Measurements from ENCODE around the gene CACNA1C. TPM values are rescaled to one million over a fixed set of nuclear protein-coding genes. Genes with fewer than 3 reads are reported as not detected.

The CACNA1C gene
- total RNA-seq, 8 experiments from 2014 or later, result 0.97 to 36.4 (median 5.1) TPM

DNA sequence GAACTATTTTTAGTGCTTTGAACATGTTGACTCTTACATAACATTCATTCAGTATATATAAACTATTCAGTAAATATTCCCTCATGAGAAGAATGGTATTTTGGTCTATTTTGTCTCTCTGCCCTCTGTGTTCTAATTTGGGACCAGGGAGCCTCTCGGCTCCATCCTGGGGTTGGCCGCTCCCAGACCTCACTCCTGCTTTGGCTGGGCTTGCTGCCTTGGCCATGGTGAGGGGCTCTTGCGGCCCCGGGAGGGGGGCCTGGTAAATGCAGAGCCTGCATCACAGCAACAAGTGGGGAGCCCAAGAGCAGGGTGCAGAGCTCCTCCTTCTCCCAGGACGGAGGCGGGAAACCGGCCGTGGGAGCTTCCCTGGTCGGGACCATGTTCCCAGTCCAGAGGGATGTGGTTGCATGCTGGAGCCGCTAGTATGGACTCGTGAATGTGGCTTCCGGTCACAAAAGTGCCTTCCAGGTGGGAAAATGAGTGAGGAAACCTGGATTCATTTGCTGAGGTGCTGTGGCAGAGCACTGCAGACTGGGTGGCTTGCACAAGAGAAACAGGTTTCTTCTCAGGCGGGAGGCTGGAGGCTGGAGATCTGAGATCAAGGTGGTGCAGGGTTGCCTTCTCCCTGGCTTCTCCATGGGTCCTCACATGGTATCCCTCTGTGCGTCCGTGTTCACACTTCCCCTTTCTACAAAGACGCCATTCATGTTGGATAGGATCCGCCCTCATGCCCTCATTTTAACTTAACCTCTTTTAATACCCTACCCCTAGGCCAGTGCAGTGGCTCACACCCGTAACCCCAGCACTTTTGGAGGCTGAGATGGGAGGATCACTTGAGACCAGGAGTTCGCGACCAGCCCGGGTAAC lies 250.2 kb downstream of the CACNA1C start:
- Histone ChIP-seq H3K4me1 (replicated peaks in 1 of 2) (no peaks in the 10 kb centered on the region), H3K27ac (no peak overlapping the region)
- no peak for ATAC-seq (replicated peaks in 6 of 8)

GRCh38 chr12:2304223-2304622 lies 251.4 kb downstream of the CACNA1C start:
- H3K27ac ChIP-seq, result no peak overlapping the region
- 27 to 100% (median 84%) methylated on average over 2 to 6 of the region's 12 CpGs; no CpG with 5 or more reads in 4 of the 10 experiments for WGBS, 10 experiments
- no peak for ATAC-seq (replicated peaks in 6 of 8)
- no peak overlapping the region for H3K4me3 ChIP-seq
- no peaks in the 10 kb centered on the region for H3K4me1 ChIP-seq (replicated peaks in 1 of 2)
- in situ Hi-C loops (cut with MboI; ENCODE audit: low pct_unique_long_range_greater_than_20kb in 2 of 9, low sequenced_read_pairs in 9 of 9, unreplicated experiment in 9 of 9), result no loop called here

More for the DNA sequence above, 250.2 kb downstream of the CACNA1C start:
- WGBS, 10 experiments, result 58 to 100% (median 86%) methylated on average over 2 to 10 of the region's 21 CpGs; no CpG with 5 or more reads in 3 of the 10 experiments
- in situ Hi-C loops (cut with MboI; ENCODE audit: low pct_unique_long_range_greater_than_20kb in 2 of 9, low sequenced_read_pairs in 9 of 9, unreplicated experiment in 9 of 9), result no loop called here
- H3K4me3 ChIP-seq, result no peak overlapping the region

DNA sequence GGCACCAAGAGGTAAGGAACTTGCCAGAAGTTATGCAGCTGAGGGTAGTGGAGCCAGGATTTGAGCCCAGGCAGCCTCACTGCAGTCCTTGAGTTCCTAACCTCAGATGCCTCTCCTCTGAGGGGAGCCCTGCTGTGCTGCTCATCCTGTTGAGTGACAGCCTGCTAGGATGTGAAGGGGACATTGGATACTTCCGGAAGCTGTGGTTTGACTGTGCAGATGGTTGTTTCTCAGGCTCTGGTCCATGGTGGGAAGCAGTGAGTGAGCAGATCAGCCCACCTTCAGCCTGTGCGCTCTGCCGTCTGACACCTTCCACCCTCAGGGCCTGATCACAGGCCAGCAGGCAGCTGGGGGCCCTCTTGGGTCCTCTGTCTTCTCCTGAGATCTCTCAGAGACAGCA lies 253.2 kb downstream of the CACNA1C start:
- ATAC-seq (replicated peaks in 6 of 8), result no peak
- 50 to 80% (median 73%) methylated on average over 1 to 3 of the region's 3 CpGs; no CpG with 5 or more reads in 6 of the 10 experiments for WGBS, 10 experiments
- no peak overlapping the region for H3K27ac ChIP-seq
- H3K4me1 ChIP-seq (replicated peaks in 1 of 2), result no peaks in the 10 kb centered on the region
- in situ Hi-C loops (cut with MboI; ENCODE audit: low pct_unique_long_range_greater_than_20kb in 2 of 9, low sequenced_read_pairs in 9 of 9, unreplicated experiment in 9 of 9), result no loop called here
- H3K4me3 ChIP-seq, result no peak overlapping the region

- WGBS, 10 experiments, result 20 to 94% (median 58%) methylated on average over 1 to 4 of the region's 4 CpGs; no CpG with 5 or more reads in 1 of the 10 experiments
- Histone ChIP-seq H3K27ac (no peak overlapping the region), H3K4me3 (no peak overlapping the region), H3K4me1 (replicated peaks in 1 of 2) (no peaks in the 10 kb centered on the region)
- no peak for ATAC-seq (replicated peaks in 6 of 8)
- in situ Hi-C loops (cut with MboI; ENCODE audit: low pct_unique_long_range_greater_than_20kb in 2 of 9, low sequenced_read_pairs in 9 of 9, unreplicated experiment in 9 of 9), result no loop called here
Observed at GRCh38 chr12:2306735-2307134, 253.9 kb downstream of the CACNA1C start.

DNA sequence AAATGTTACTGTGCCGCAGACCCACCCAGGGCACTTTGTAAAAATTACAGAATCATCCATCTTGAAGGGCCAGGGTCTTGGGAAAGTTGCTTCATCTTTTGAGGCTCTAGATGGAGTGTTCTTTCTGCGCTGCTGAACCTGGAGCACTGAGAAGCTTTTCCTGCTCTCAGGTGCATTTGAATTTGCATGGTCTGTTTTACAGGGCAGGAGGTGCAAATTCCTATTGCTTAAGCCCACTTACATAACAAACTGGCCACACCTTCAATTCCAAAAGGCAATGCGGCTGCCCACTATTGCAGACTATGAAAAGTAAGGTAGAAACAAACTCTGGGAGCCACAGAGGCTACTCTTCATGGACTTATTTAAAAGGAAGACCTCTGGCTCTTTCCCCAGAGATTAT lies 254.8 kb downstream of the CACNA1C start:
- peak in 1 of 8 experiments; percentile 16 for ATAC-seq (replicated peaks in 6 of 8)
- 60 to 100% (median 93%) methylated on average over 1 to 3 of the region's 3 CpGs; no CpG with 5 or more reads in 2 of the 10 experiments for WGBS, 10 experiments
- in situ Hi-C loops (cut with MboI; ENCODE audit: low pct_unique_long_range_greater_than_20kb in 2 of 9, low sequenced_read_pairs in 9 of 9, unreplicated experiment in 9 of 9), result no loop called here
- H3K4me1 ChIP-seq (replicated peaks in 1 of 2), result no peaks in the 10 kb centered on the region
- no peak overlapping the region for H3K27ac ChIP-seq
- H3K4me3 ChIP-seq, result no peak overlapping the region

GRCh38 chr12:2309647-2310046 lies 256.9 kb downstream of the CACNA1C start:
- in situ Hi-C loops (cut with MboI; ENCODE audit: low pct_unique_long_range_greater_than_20kb in 2 of 9, low sequenced_read_pairs in 9 of 9, unreplicated experiment in 9 of 9), result no loop called here
- Histone ChIP-seq H3K4me1 (replicated peaks in 1 of 2) (peaks cover 0 to 6% of the 10 kb centered on the region in 2 donors), H3K4me3 (no peak overlapping the region), H3K27ac (no peak overlapping the region)
- no peak for ATAC-seq (replicated peaks in 6 of 8)
- 70 to 100% (median 88%) methylated on average over 1 to 5 of the region's 5 CpGs; no CpG with 5 or more reads in 2 of the 10 experiments for WGBS, 10 experiments

DNA sequence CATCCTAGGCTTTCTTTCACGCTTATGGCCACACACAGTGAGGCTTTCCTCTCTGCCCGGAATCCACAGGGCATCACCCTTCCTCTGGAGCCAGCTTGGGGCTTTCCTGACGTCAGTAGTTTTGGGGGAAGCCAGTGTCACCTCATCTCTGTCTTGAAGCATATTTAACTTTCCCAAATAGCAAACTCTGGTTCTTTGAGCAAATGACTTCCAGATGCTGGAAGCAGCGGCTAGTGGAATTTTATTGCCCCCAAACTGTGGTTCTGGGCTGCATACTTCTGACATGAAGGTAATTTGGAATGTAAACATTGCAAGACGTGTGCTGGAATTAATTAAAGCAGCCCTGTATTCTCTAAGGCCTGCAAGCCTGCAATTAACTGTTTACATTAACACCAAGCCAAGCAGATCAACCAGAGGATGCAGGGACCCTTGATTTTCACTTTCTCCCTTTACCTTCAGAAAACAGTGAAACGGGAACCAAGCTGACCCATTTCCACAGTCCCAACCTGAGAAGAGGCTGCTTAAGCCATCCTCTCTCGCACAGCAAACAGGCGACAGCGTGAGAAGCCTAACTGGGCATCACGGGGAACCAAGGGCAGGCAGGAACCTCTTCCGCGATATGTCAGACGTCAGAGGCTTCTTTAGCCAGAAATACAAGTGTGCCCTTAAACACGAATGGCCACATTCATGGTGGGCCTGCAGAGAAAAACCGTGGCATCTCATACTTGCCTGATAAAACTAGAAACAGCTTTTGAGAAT lies 258.4 kb downstream of the CACNA1C start:
- Histone ChIP-seq H3K27ac (no peak overlapping the region), H3K4me3 (no peak overlapping the region), H3K4me1 (replicated peaks in 1 of 2) (peaks cover 0 to 6% of the 10 kb centered on the region in 2 donors)
- ATAC-seq (replicated peaks in 6 of 8), result peak in 4 of 8 experiments; percentile 19 to 79 (median 48)
- WGBS, 10 experiments, result 7 to 78% (median 60%) methylated on average over 2 to 14 of the region's 15 CpGs; no CpG with 5 or more reads in 1 of the 10 experiments
- in situ Hi-C loops (cut with MboI; ENCODE audit: low pct_unique_long_range_greater_than_20kb in 2 of 9, low sequenced_read_pairs in 9 of 9, unreplicated experiment in 9 of 9), result no loop called here

GRCh38 chr12:2312175-2312574 lies 259.4 kb downstream of the CACNA1C start:
- H3K27ac ChIP-seq, result no peak overlapping the region
- 64 to 92% (median 80%) methylated on average over 1 to 7 of the region's 7 CpGs; no CpG with 5 or more reads in 5 of the 10 experiments for WGBS, 10 experiments
- H3K4me3 ChIP-seq, result no peak overlapping the region
- peaks cover 0 to 6% of the 10 kb centered on the region in 2 donors for H3K4me1 ChIP-seq (replicated peaks in 1 of 2)
- peak in 2 of 8 experiments; percentile 34 to 55 for ATAC-seq (replicated peaks in 6 of 8)
- in situ Hi-C loops (cut with MboI; ENCODE audit: low pct_unique_long_range_greater_than_20kb in 2 of 9, low sequenced_read_pairs in 9 of 9, unreplicated experiment in 9 of 9), result no loop called here

GRCh38 chr12:2312770-2313169 lies 260.0 kb downstream of the CACNA1C start:
- H3K4me3 ChIP-seq, result no peak overlapping the region
- peaks cover 0 to 6% of the 10 kb centered on the region in 2 donors for H3K4me1 ChIP-seq (replicated peaks in 1 of 2)
- WGBS, 10 experiments, result 83 to 100% (median 94%) methylated on average over 1 of the region's 1 CpG; no CpG with 5 or more reads in 6 of the 10 experiments
- in situ Hi-C loops (cut with MboI; ENCODE audit: low pct_unique_long_range_greater_than_20kb in 2 of 9, low sequenced_read_pairs in 9 of 9, unreplicated experiment in 9 of 9), result no loop called here
- no peak overlapping the region for H3K27ac ChIP-seq
- peak in 2 of 8 experiments; percentile 52 to 62 for ATAC-seq (replicated peaks in 6 of 8)

DNA sequence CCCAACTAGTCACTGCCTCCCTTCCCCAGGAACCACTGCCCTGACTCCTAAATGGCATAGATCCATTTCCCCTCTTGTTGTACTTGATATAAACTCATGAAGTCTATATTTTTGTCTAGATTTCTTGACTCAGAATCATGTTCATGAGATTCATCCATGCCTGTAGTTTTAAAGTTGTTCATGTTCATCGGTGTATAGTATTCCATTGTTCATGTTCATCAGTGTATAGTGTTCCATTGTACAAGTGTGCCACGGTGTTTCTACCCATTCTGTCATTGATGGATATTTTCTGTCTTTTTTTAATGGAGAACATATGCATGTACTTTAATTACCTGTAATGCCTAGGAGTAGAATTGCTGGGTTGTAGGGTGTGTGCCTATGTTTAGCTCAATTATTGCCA lies 261.7 kb downstream of the CACNA1C start:
- ATAC-seq (replicated peaks in 6 of 8), result no peak
- H3K27ac ChIP-seq, result no peak overlapping the region
- WGBS, 10 experiments, result 64 to 100% (median 93%) methylated on average over 1 to 2 of the region's 2 CpGs; no CpG with 5 or more reads in 3 of the 10 experiments
- H3K4me1 ChIP-seq (replicated peaks in 1 of 2), result peaks cover 0 to 6% of the 10 kb centered on the region in 2 donors
- in situ Hi-C loops (cut with MboI; ENCODE audit: low pct_unique_long_range_greater_than_20kb in 2 of 9, low sequenced_read_pairs in 9 of 9, unreplicated experiment in 9 of 9), result no loop called here
- no peak overlapping the region for H3K4me3 ChIP-seq

- 45 to 100% (median 79%) methylated on average over 1 to 6 of the region's 11 CpGs; no CpG with 5 or more reads in 2 of the 10 experiments for WGBS, 10 experiments
- Histone ChIP-seq H3K27ac (no peak overlapping the region), H3K4me3 (no peak overlapping the region), H3K4me1 (replicated peaks in 1 of 2) (peaks cover 0 to 6% of the 10 kb centered on the region in 2 donors)
- ATAC-seq (replicated peaks in 6 of 8), result peak in 4 of 8 experiments; percentile 14 to 63 (median 39)
- in situ Hi-C loops (cut with MboI; ENCODE audit: low pct_unique_long_range_greater_than_20kb in 2 of 9, low sequenced_read_pairs in 9 of 9, unreplicated experiment in 9 of 9), result no loop called here
Observed at GRCh38 chr12:2317772-2318171, 265.0 kb downstream of the CACNA1C start.

GRCh38 chr12:2318286-2318685 lies 265.5 kb downstream of the CACNA1C start:
- WGBS, 10 experiments, result 63 to 100% (median 85%) methylated on average over 2 to 4 of the region's 8 CpGs; no CpG with 5 or more reads in 3 of the 10 experiments
- H3K27ac ChIP-seq, result no peak overlapping the region
- H3K4me3 ChIP-seq, result no peak overlapping the region
- ATAC-seq (replicated peaks in 6 of 8), result no peak
- peaks cover 0 to 2% of the 10 kb centered on the region in 2 donors for H3K4me1 ChIP-seq (replicated peaks in 1 of 2)
- in situ Hi-C loops (cut with MboI; ENCODE audit: low pct_unique_long_range_greater_than_20kb in 2 of 9, low sequenced_read_pairs in 9 of 9, unreplicated experiment in 9 of 9), result no loop called here

DNA sequence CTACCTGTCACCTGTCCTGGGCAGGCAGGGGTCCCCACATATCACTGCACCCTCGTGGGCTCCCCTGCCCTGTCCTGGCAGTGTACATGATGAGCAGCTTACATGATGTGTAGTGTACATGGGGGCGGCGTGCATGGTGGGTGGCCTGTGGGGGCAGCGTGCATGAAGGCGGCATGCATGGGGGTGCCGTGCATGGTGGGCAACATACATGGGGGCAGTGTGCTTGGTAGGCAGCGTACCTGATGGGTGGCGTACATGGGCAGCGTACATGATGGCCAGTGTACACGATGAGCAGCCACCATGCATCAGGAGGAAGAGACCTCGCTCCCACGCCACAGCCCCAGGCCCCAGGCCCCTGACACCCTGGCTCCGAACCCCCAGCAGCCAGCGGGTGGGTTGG lies 266.3 kb downstream of the CACNA1C start:
- ATAC-seq (replicated peaks in 6 of 8), result peak in 1 of 8 experiments; percentile 6
- peaks cover 0 to 2% of the 10 kb centered on the region in 2 donors for H3K4me1 ChIP-seq (replicated peaks in 1 of 2)
- in situ Hi-C loops (cut with MboI; ENCODE audit: low pct_unique_long_range_greater_than_20kb in 2 of 9, low sequenced_read_pairs in 9 of 9, unreplicated experiment in 9 of 9), result no loop called here
- H3K27ac ChIP-seq, result no peak overlapping the region
- WGBS, 10 experiments, result no CpG with 5 or more reads among the region's 14 CpGs
- no peak overlapping the region for H3K4me3 ChIP-seq
